Endothelial cell of umbilical vein (primary cell): ENCODE data around the gene TGFBR3. TPM values are rescaled to one million over a fixed set of nuclear protein-coding genes. Genes with fewer than 3 reads are reported as not detected.

Experiments
- BruUV-seq: library from RNA; stranded (reverse); fragments of 400-500 nt; replicated peaks from 2 replicates; lab custom pipeline; 2021; lab: Mats Ljungman, UMichigan
- CTCF ChIA-PET: fragments of 300-600, 350-600 bp; sonication (Branson Sonifier 250); formaldehyde crosslinking; loops from one replicate; lab custom pipeline; 2021; ENCODE audit warnings: antibody characterized with exemption, inconsistent platforms; lab: Charles Lee
- POLR2A ChIA-PET: fragments of 300-600, 350-600 bp; sonication (Branson Sonifier 250); formaldehyde crosslinking; loops from one replicate; lab custom pipeline; 2021; ENCODE audit warnings: antibody characterized with exemption, inconsistent platforms; lab: Charles Lee
- DNase-seq: peaks from one replicate; pipeline ENCODE4 v3.0.0-alpha.2; 2011; ENCODE audit warnings: low read depth, low spot score
- FAIRE-seq: peaks from 2 replicates; lab custom pipeline; 2011; peaks lifted over from hg19 to GRCh38; lab: Jason Lieb, UNC
- H2AFZ ChIP-seq: 2 replicates; pipeline ENCODE4 v1.6.0; 2012; ENCODE audit warnings: low read depth, low read length, control low read depth, inconsistent platforms
- H3K27ac ChIP-seq: 2 replicates; pipeline ENCODE4 v1.5.1; 2011; ENCODE audit warnings: low read depth, mild to moderate bottlenecking, control low read depth, low read length, moderate library complexity; ENCODE audit not compliant: insufficient read depth
- H3K27me3 ChIP-seq, 2 experiments: 2 replicates each; pipeline versions ENCODE4 v1.6.0 to v1.6.1; 2011; ENCODE audit warnings: low read length in 2 of 2, mixed read lengths in 1 of 2; ENCODE audit not compliant: control insufficient read depth in 2 of 2, insufficient read depth in 2 of 2
- H3K36me3 ChIP-seq, 2 experiments: 2 replicates in 1 of 2; 3 replicates in 1 of 2; pipeline ENCODE4 v1.5.1; 2011; ENCODE audit warnings: low read length in 2 of 2, mild to moderate bottlenecking in 1 of 2, moderate library complexity in 1 of 2; ENCODE audit not compliant: control insufficient read depth in 2 of 2, insufficient read depth in 2 of 2; ENCODE audit errors: extremely low read depth in 1 of 2
- H3K4me1 ChIP-seq: 3 replicates; pipeline ENCODE4 v1.5.1; 2011; ENCODE audit warnings: mild to moderate bottlenecking, low read length; ENCODE audit not compliant: control insufficient read depth, insufficient read depth; ENCODE audit errors: extremely low read depth
- H3K4me2 ChIP-seq: 2 replicates; pipeline ENCODE4 v1.6.1; 2011; ENCODE audit warnings: low read length, control low read depth, mixed read lengths; ENCODE audit not compliant: insufficient read depth
- H3K4me3 ChIP-seq, 3 experiments: fragments of 200-600 bp in 1 of 3; sonication (generic), shearing (Covaris generic) in 1 of 3; replicated peaks in 1 of 3; 2 replicates each; pipeline ENCODE4 v1.5.1; 2011 to 2016; ENCODE audit warnings: control low read depth in 3 of 3, low read length in 3 of 3, mild to moderate bottlenecking in 2 of 3, inconsistent platforms in 1 of 3, low read depth in 1 of 3, moderate library complexity in 1 of 3; ENCODE audit not compliant: insufficient read depth in 1 of 3
- H3K79me2 ChIP-seq: 2 replicates; pipeline ENCODE4 v1.6.0; 2012; ENCODE audit warnings: low read length, inconsistent platforms; ENCODE audit not compliant: control insufficient read depth, insufficient read depth
- H3K9ac ChIP-seq: replicated peaks from 2 replicates; pipeline ENCODE3; 2011; ENCODE audit warnings: low read length, control low read depth; ENCODE audit not compliant: insufficient read depth; ENCODE audit errors: extremely low read depth
- H3K9me1 ChIP-seq: replicated peaks from 3 replicates; pipeline ENCODE4 v1.6.0; 2011; ENCODE audit warnings: mild to moderate bottlenecking, low read length; ENCODE audit not compliant: control insufficient read depth, insufficient read depth; ENCODE audit errors: extremely low read depth
- H3K9me3 ChIP-seq: replicated peaks from 2 replicates; pipeline ENCODE4 v1.5.1; 2012; ENCODE audit warnings: low read length, inconsistent platforms; ENCODE audit not compliant: control insufficient read depth, insufficient read depth
- H4K20me1 ChIP-seq: replicated peaks from 2 replicates; pipeline ENCODE3; 2011; ENCODE audit warnings: mild to moderate bottlenecking, low read length; ENCODE audit not compliant: control insufficient read depth, insufficient read depth; ENCODE audit errors: extremely low read depth
- CTCF ChIP-seq, 2 donors: IDR thresholded peaks; 1 replicate in 1 of 2; 2 replicates in 1 of 2; pipeline ENCODE4 v1.5.1; 2011; ENCODE audit warnings: low read length in 2 of 2, mild to moderate bottlenecking in 2 of 2, moderate library complexity in 2 of 2, control low read depth in 1 of 2, inconsistent platforms in 1 of 2, low read depth in 1 of 2; ENCODE audit not compliant: insufficient read depth in 1 of 2; ENCODE audit errors: extremely low read depth in 1 of 2
- EZH2 ChIP-seq: IDR thresholded peaks from 2 replicates; pipeline ENCODE4 v1.6.1; 2012; ENCODE audit warnings: borderline replicate concordance, low read depth, mild to moderate bottlenecking, moderate library complexity, low read length, inconsistent platforms; ENCODE audit not compliant: severe bottlenecking
- FOS ChIP-seq: IDR thresholded peaks from 2 replicates; pipeline ENCODE4 v1.6.1; 2011; ENCODE audit warnings: mild to moderate bottlenecking, low read length, moderate library complexity, borderline replicate concordance; ENCODE audit not compliant: insufficient read depth
- GATA2 ChIP-seq: IDR thresholded peaks from 2 replicates; pipeline ENCODE4 v1.7.0; 2011; ENCODE audit warnings: low read depth, mild to moderate bottlenecking, moderate library complexity, mixed read lengths, low read length; ENCODE audit not compliant: insufficient read length, insufficient read depth
- JUN ChIP-seq: IDR thresholded peaks from 2 replicates; pipeline ENCODE4 v1.6.1; 2011; ENCODE audit warnings: borderline replicate concordance, low read depth; ENCODE audit not compliant: insufficient read length, insufficient read depth
- MAX ChIP-seq: IDR thresholded peaks from 2 replicates; pipeline ENCODE4 v1.6.1; 2011; ENCODE audit not compliant: insufficient read depth, insufficient read length
- MYC ChIP-seq: IDR thresholded peaks from one replicate; pipeline ENCODE4 v1.6.1; 2011; ENCODE audit warnings: mild to moderate bottlenecking, low read depth, low read length
- POLR2A ChIP-seq: IDR thresholded peaks from 2 replicates; pipeline ENCODE4 v1.6.1; 2012; ENCODE audit warnings: low read depth, mild to moderate bottlenecking, control low read depth, low read length
- POLR2AphosphoS5 ChIP-seq: IDR thresholded peaks from 2 replicates; pipeline ENCODE4 v1.6.1; 2012; ENCODE audit warnings: low read depth, mild to moderate bottlenecking, control low read depth, low read length, moderate library complexity; ENCODE audit not compliant: insufficient read depth
- dilution Hi-C: fragments of 300-500 bp; cut with MboI; formaldehyde crosslinking; loops from one replicate; pipeline ENCODE4 v1.15.0; 2019; ENCODE audit warnings: low sequenced_read_pairs; ENCODE audit not compliant: extremely low pct_ligation_motif_present
- intact Hi-C: fragments of 100-400 bp; cut with micrococcal nuclease; formaldehyde crosslinking; loops from one replicate; pipeline ENCODE4 v1.10.0; 2022
- polyA plus RNA-seq, 4 experiments: library from polyadenylated mRNA; depleted of rRNA in 3 of 4; stranded (reverse) in 3 of 4; unstranded in 1 of 4; fragments of >200 nt; gene quantifications; 2 replicates each; pipeline versions ENCODE4 v1.2.1 to v1.2.3, GENCODE V29; 2011 to 2012; ENCODE audit warnings: missing spikeins in 1 of 4
- total RNA-seq: library from RNA; stranded (reverse); gene quantifications from 2 replicates; pipeline ENCODE4 v1.2.3, GENCODE V29; 2021

The TGFBR3 gene
- total and polyA plus RNA-seq, 2 donors (not counting 3 experiments of a cell fraction or from before 2014, with no cell fraction given), result 8.0 to 13.4 TPM

- DNase-seq, result no peak
- ChIA-PET POLR2A (no interaction called here), CTCF (interaction anchor here (1.2 to 2.8 kb wide), 6 partner anchors 9 to 309 kb away, joined by 4 to 11 read pairs (median 6); no protein-coding TSS in a partner anchor)
- Histone ChIP-seq H3K9ac (no peak overlapping the region), H3K27ac (no peak overlapping the region), H3K27me3 (no peaks in the 10 kb centered on the region), H3K36me3 (no peaks in the 10 kb centered on the region), H3K79me2 (no peaks in the 10 kb centered on the region), H2AFZ (no peak overlapping the region), H3K4me2 (no peak overlapping the region), H4K20me1 (no peaks in the 10 kb centered on the region), H3K4me3 (no peak overlapping the region), H3K4me1 (no peaks in the 10 kb centered on the region), H3K9me3 (no peaks in the 10 kb centered on the region), H3K9me1 (no peaks in the 10 kb centered on the region)
- FAIRE-seq, result no peak
- TF ChIP-seq MAX, result no peak
- no peak for TF ChIP-seq FOS
- no peak for TF ChIP-seq MYC
- no peak for TF ChIP-seq JUN
- no peak for TF ChIP-seq EZH2
- intact Hi-C loops, result no loop called here
- dilution Hi-C loops, result no loop called here
- BruUV-seq, result no TSS peak
Observed at GRCh38 chr1:91864017-91864700, 21.8 kb downstream of the TGFBR3 start.

- H3K9ac ChIP-seq, result no peak overlapping the region
- H3K9me1 ChIP-seq, result no peaks in the 10 kb centered on the region
- H3K4me2 ChIP-seq, result no peak overlapping the region
- dilution Hi-C loops (no loop called here), intact Hi-C loops (no loop called here)
- H3K27me3 ChIP-seq, result no peaks in the 10 kb centered on the region
- H4K20me1 ChIP-seq, result no peaks in the 10 kb centered on the region
- no peak for DNase-seq
- no peak for FAIRE-seq
- H2AFZ ChIP-seq, result no peak overlapping the region
- ChIA-PET CTCF (interaction anchor here (1.2 to 2.8 kb wide), 6 partner anchors 8 to 308 kb away, joined by 4 to 11 read pairs (median 6); no protein-coding TSS in a partner anchor), POLR2A (no interaction called here)
- H3K36me3 ChIP-seq, result no peaks in the 10 kb centered on the region
- no peaks in the 10 kb centered on the region for H3K4me1 ChIP-seq
- no peaks in the 10 kb centered on the region for H3K9me3 ChIP-seq
- TF ChIP-seq FOS (no peak), EZH2 (no peak), MAX (no peak), POLR2A (no peak), GATA2 (no peak), CTCF (IDR thresholded peaks at IDR 0.05; ENCODE audit: extremely low read depth in 1 of 2, insufficient read depth in 1 of 2, low read depth in 1 of 2, low read length in 2 of 2) (no peak), JUN (no peak), POLR2AphosphoS5 (no peak), MYC (no peak)
- no peaks in the 10 kb centered on the region for H3K79me2 ChIP-seq
- no TSS peak for BruUV-seq
- H3K4me3 ChIP-seq, result no peak overlapping the region
- no peak overlapping the region for H3K27ac ChIP-seq
Observed at GRCh38 chr1:91863498-91863897, 22.5 kb downstream of the TGFBR3 start.
